ENCODE results near the gene PIGT. TPM values are rescaled to one million over a fixed set of nuclear protein-coding genes. Genes with fewer than 3 reads are reported as not detected.

Gene PIGT
- polyA plus RNA-seq, 2 of the 4 experiments (the other 2 are of a cell fraction) = 60.3 to 66.2 TPM

DNA sequence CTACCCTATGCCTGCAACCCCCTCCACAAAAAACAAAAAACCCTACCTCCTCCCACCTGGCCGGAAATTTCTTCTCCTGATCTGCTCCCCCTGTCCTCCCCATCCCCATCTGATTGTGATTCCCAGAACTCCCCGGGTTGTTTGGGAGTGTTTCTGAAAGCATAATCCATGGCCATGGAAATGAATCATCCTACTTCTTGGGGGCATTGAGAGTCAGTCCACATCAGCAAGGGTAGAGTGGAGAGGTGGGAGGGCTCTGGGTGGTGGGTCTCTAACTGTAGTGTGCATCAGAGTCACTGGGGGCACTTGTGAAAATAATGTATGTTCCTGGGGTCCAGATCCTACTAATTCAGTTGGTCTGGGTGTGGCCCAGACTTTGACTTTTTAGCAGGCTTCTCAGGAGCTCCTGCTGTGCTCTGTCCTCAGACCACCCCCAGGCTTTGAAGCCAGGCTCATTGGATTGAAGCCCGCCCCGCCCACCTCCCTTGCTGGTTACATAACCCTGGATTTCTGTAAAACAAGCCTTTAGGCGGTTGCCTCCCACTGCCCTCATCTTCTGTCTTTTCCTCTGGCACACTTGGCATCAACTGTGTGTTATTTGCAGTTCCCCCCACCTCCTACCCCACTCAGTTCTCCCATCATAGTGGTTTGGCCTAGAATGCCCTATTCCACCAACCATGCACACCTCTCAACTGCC, 10.5 kb downstream of the PIGT start (continued):
- TF ChIP-seq, protein P1, sequence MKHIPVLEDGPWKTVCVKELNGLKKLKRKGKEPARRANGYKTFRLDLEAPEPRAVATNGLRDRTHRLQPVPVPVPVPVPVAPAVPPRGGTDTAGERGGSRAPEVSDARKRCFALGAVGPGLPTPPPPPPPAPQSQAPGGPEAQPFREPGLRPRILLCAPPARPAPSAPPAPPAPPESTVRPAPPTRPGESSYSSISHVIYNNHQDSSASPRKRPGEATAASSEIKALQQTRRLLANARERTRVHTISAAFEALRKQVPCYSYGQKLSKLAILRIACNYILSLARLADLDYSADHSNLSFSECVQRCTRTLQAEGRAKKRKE (CRISPR knock-in tag; IDR thresholded peaks at IDR 0.05; ENCODE audit: low read depth) = no peak
- TF ChIP-seq HDAC2 (IDR thresholded peaks at IDR 0.05) (no peak), JUN (IDR thresholded peaks at IDR 0.05) (no peak), NPAS2 (CRISPR knock-in tag; IDR thresholded peaks at IDR 0.05; ENCODE audit: borderline replicate concordance) (no peak), FOXS1 (CRISPR knock-in tag; IDR thresholded peaks at IDR 0.05) (no peak), BHLHE40 (IDR thresholded peaks at IDR 0.05; ENCODE audit: low read depth, low read length) (no peak)
- TF ChIP-seq, protein P2, sequence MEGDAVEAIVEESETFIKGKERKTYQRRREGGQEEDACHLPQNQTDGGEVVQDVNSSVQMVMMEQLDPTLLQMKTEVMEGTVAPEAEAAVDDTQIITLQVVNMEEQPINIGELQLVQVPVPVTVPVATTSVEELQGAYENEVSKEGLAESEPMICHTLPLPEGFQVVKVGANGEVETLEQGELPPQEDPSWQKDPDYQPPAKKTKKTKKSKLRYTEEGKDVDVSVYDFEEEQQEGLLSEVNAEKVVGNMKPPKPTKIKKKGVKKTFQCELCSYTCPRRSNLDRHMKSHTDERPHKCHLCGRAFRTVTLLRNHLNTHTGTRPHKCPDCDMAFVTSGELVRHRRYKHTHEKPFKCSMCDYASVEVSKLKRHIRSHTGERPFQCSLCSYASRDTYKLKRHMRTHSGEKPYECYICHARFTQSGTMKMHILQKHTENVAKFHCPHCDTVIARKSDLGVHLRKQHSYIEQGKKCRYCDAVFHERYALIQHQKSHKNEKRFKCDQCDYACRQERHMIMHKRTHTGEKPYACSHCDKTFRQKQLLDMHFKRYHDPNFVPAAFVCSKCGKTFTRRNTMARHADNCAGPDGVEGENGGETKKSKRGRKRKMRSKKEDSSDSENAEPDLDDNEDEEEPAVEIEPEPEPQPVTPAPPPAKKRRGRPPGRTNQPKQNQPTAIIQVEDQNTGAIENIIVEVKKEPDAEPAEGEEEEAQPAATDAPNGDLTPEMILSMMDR (IDR thresholded peaks at IDR 0.05) = no peak

DNA sequence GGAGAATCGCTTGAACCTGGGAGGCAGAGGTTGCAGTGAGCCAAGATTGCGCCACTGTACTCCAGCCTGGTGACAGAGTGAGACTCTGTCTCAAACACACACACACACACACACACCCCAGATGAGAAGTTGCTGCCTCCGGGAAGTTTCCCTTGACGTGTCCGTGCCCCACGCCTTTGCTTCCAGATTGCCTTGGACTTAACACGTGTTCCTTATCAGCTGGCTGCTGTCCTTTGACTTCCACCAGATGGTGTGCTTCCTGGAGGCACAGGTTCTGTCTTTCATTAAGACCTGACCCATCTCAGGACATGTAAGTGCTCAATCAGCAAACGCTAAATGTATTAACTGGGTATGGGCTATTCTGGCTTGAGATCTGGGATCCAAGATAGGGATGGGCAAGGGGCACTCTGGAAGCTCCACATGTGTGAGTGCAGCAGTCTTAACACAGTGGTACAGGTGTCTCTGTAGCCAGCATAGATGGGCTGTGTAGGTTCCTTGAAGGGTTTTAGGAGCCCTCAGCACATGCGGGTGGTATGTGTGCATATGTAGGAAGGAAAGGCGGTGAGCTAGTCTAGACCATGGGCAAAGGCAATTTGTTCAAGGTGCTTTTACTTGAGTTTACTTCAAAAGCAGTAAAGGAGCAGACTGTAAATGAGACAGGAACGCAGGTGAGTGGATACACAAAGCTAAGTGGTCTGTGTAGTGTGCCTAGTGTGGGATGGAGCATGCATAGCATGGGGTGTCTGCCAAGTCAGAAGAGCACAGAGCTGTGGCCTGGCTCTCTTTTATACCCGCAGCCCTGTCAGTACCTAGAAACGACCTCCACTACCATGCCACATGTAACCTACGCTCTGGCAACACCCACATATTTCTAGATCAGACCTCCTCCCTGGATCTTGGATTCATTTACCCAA, 11.6 kb downstream of the PIGT start:
- CTCF ChIA-PET = interaction anchor here (0.8 to 6.7 kb wide), 9 partner anchors 9 to 344 kb away, joined by 3 to 43 read pairs (median 4); partner anchors contain the start of genes PIGT and SYS1
- POLR2A ChIA-PET = interaction anchor here (1.9 kb wide), 1 partner anchor 8 kb away, joined by 5 read pairs; no protein-coding TSS in a partner anchor
- 91% methylated on average over 14 of the region's 14 CpGs for WGBS (ENCODE audit: missing lambda C conversion rate)

More for the DNA sequence above, 11.6 kb downstream of the PIGT start:
- no peaks in the 10 kb centered on the region for H3K4me1 ChIP-seq
- no peak overlapping the region for H3K4me3 ChIP-seq
- ATAC-seq = peak; percentile 54 to 60; a peak in 5 of 6 replicates
- no peak for DNase-seq (ENCODE audit: low read depth in 1 of 2, low spot score in 1 of 2)
- no peak for FAIRE-seq
- H3K4me2 ChIP-seq = no peak overlapping the region
- no peak overlapping the region for H3K27ac ChIP-seq
- H3K9me3 ChIP-seq = no peaks in the 10 kb centered on the region
- TF ChIP-seq NPAS2 (CRISPR knock-in tag; IDR thresholded peaks at IDR 0.05; ENCODE audit: borderline replicate concordance) (no peak), EHMT2 (IDR thresholded peaks at IDR 0.05; ENCODE audit: low read depth) (no peak), HOXB13 (CRISPR knock-in tag; IDR thresholded peaks at IDR 0.05; ENCODE audit: low read depth) (no peak), BHLHE40 (IDR thresholded peaks at IDR 0.05; ENCODE audit: low read depth, low read length) (no peak), SMC3 (IDR thresholded peaks at IDR 0.05) (no peak), HOXA7 (CRISPR knock-in tag; IDR thresholded peaks at IDR 0.05) (no peak), ZSCAN20 (CRISPR knock-in tag; IDR thresholded peaks at IDR 0.05) (no peak), HEYL (CRISPR knock-in tag; IDR thresholded peaks at IDR 0.05) (no peak), CEBPB (IDR thresholded peaks at IDR 0.05) (no peak), GATA3 (IDR thresholded peaks at IDR 0.05; ENCODE audit: borderline replicate concordance) (no peak), CBX2 (IDR thresholded peaks at IDR 0.05; ENCODE audit: borderline replicate concordance, low read depth) (no peak), MAFK (IDR thresholded peaks at IDR 0.05; ENCODE audit: partially characterized antibody) (no peak)
- TF ChIP-seq, protein P3, sequence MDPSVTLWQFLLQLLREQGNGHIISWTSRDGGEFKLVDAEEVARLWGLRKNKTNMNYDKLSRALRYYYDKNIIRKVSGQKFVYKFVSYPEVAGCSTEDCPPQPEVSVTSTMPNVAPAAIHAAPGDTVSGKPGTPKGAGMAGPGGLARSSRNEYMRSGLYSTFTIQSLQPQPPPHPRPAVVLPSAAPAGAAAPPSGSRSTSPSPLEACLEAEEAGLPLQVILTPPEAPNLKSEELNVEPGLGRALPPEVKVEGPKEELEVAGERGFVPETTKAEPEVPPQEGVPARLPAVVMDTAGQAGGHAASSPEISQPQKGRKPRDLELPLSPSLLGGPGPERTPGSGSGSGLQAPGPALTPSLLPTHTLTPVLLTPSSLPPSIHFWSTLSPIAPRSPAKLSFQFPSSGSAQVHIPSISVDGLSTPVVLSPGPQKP (IDR thresholded peaks at IDR 0.05; ENCODE audit: low read depth, low read length) = no peak
- TF ChIP-seq, protein P1 (CRISPR knock-in tag; IDR thresholded peaks at IDR 0.05; ENCODE audit: low read depth) = no peak
- TF ChIP-seq, protein P4, sequence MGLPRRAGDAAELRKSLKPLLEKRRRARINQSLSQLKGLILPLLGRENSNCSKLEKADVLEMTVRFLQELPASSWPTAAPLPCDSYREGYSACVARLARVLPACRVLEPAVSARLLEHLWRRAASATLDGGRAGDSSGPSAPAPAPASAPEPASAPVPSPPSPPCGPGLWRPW (IDR thresholded peaks at IDR 0.05) = no peak
- TF ChIP-seq, protein P5, sequence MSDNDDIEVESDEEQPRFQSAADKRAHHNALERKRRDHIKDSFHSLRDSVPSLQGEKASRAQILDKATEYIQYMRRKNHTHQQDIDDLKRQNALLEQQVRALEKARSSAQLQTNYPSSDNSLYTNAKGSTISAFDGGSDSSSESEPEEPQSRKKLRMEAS (IDR thresholded peaks at IDR 0.05) = no peak
- TF ChIP-seq, protein P6, sequence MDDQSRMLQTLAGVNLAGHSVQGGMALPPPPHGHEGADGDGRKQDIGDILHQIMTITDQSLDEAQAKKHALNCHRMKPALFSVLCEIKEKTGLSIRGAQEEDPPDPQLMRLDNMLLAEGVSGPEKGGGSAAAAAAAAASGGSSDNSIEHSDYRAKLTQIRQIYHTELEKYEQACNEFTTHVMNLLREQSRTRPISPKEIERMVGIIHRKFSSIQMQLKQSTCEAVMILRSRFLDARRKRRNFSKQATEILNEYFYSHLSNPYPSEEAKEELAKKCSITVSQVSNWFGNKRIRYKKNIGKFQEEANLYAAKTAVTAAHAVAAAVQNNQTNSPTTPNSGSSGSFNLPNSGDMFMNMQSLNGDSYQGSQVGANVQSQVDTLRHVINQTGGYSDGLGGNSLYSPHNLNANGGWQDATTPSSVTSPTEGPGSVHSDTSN (IDR thresholded peaks at IDR 0.05) = no peak

Data from A549 (cell line).